ENCODE measurements around the gene PPP1R9B. TPM values are rescaled to one million over a fixed set of nuclear protein-coding genes. Genes with fewer than 3 reads are reported as not detected.

Gene PPP1R9B
- total RNA-seq, 1 donor from 2014 or later: 51.5 TPM

DNA sequence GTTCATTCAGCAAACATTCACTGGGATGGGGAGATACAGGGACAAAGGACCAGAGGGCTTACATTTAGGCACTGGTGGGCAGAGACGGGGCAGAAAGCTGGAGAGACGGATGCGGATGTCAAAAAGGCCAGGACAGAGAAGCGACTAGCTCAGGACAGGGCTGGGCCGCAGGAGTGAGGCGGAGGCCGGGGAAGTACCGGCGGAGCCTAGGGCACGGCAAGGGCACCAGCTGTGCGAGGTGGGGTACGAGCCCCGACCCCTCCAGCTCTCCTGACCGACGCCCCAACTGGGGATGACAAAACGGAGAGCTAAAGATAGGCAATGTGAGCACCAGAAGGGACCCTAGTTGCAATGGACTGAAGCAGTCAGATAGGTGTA, 11.4 kb upstream of the PPP1R9B start:
- DNase-seq (ENCODE audit: extremely low spot score, unreplicated experiment): no peak
- Mint-ChIP-seq H3K4me3 (peak overlapping the region; percentile 93), H3K27me3 (peaks cover 10% of the 10 kb centered on the region), H3K27ac (peak overlapping the region; percentile 76), H3K9me3 (no peaks in the 10 kb centered on the region), H3K4me1 (ENCODE audit: unreplicated experiment) (peaks cover 11% of the 10 kb centered on the region), H3K36me3 (no peaks in the 10 kb centered on the region)
- TF ChIP-seq, protein P1, sequence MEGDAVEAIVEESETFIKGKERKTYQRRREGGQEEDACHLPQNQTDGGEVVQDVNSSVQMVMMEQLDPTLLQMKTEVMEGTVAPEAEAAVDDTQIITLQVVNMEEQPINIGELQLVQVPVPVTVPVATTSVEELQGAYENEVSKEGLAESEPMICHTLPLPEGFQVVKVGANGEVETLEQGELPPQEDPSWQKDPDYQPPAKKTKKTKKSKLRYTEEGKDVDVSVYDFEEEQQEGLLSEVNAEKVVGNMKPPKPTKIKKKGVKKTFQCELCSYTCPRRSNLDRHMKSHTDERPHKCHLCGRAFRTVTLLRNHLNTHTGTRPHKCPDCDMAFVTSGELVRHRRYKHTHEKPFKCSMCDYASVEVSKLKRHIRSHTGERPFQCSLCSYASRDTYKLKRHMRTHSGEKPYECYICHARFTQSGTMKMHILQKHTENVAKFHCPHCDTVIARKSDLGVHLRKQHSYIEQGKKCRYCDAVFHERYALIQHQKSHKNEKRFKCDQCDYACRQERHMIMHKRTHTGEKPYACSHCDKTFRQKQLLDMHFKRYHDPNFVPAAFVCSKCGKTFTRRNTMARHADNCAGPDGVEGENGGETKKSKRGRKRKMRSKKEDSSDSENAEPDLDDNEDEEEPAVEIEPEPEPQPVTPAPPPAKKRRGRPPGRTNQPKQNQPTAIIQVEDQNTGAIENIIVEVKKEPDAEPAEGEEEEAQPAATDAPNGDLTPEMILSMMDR (conservative IDR thresholded peaks at IDR 0.05): no peak

GRCh38 chr17:50161023-50161910, 10.8 kb upstream of the PPP1R9B start:
- peak; percentile 98 for DNase-seq (ENCODE audit: extremely low spot score, unreplicated experiment)
- Mint-ChIP-seq H3K9me3 (no peaks in the 10 kb centered on the region), H3K27ac (peak overlapping the region; percentile 76), H3K36me3 (no peaks in the 10 kb centered on the region), H3K4me3 (peak overlapping the region; percentile 93), H3K4me1 (ENCODE audit: unreplicated experiment) (peaks cover 11% of the 10 kb centered on the region), H3K27me3 (peaks cover 10% of the 10 kb centered on the region)
- TF ChIP-seq, protein P1 (conservative IDR thresholded peaks at IDR 0.05): peak; percentile 97

DNA sequence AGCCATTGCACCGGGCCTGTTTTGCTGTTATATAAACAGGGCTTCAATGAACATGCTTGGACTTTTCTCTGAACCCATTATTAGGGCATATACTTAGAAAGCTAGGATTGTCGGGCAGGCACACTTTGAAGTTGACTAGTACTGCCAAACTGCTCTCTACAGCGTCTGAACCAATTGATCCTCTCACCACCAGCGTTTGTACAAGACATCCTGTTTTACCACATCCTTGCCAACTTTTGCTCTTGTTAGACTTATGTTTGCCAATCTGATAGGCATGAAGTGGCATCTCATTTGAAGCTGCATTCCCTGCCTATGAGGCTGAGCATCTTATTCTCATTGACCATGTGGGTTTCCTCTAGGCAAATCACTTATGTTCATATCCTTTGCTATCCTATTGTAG, 7.4 kb upstream of the PPP1R9B start:
- Mint-ChIP-seq H3K27ac (no peak overlapping the region), H3K36me3 (no peaks in the 10 kb centered on the region), H3K4me1 (ENCODE audit: unreplicated experiment) (peaks cover 16% of the 10 kb centered on the region), H3K4me3 (no peak overlapping the region), H3K9me3 (no peaks in the 10 kb centered on the region), H3K27me3 (peaks cover 10% of the 10 kb centered on the region)
- TF ChIP-seq, protein P1 (conservative IDR thresholded peaks at IDR 0.05): no peak
- DNase-seq (ENCODE audit: extremely low spot score, unreplicated experiment): no peak

DNA sequence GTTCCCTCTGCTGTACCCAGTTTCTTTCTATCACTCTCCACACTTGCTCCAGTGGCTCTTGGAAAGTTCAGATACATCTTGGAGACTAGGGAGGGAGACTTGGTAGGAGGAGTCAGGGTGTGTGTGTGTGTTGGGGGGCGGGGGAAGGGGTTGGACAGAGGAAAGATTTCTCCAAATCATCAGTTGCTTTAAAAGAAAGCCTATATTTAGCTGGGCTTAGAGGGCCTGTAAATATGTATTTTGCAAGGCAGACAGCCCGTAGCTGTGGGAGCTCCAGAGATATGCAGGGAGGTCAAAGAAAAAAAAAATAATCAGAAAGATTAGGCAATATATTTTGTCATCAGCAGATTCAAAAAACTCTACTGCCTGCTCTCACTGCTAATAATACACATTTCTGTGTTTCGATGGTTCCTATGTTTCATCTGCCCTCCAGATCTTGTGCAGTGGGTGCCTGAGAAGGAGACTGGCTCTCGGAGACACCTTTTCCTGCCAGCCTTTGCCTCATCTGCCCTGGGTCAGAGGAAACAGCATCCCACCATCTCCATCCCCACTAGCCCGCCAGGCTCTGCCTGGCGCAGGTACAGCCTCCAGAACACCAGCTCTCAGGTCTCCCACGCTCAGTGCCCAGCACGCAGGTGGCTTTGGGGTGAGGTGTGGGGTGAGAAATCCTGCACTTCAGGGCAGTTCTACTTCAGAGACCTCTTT, 4.8 kb upstream of the PPP1R9B start:
- Mint-ChIP-seq H3K4me3 (no peak overlapping the region), H3K27me3 (no peaks in the 10 kb centered on the region), H3K4me1 (ENCODE audit: unreplicated experiment) (peaks cover 10% of the 10 kb centered on the region), H3K9me3 (no peaks in the 10 kb centered on the region), H3K27ac (no peak overlapping the region), H3K36me3 (no peaks in the 10 kb centered on the region)
- TF ChIP-seq, protein P1 (conservative IDR thresholded peaks at IDR 0.05): no peak
- DNase-seq (ENCODE audit: extremely low spot score, unreplicated experiment): no peak

DNA sequence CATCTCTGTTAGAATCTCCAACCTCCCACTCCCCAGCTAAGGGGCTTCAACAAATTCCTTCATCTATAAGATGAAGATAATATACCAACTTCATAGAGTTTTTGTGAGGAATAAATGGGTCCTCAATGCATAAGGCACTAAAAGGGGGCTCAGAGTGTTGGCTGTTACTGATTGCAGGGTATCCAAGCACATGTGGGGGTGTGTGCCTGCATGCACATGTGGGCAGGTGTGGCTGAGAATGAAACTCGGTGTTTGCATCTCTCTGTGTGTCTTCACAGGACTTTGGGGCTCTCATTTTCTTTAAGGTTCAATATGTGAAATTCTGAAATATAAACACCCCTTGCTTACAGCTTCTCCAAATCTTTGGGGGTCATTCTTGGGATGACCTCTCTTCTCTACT, 4.1 kb upstream of the PPP1R9B start:
- Mint-ChIP-seq H3K36me3 (no peaks in the 10 kb centered on the region), H3K27ac (no peak overlapping the region), H3K27me3 (no peaks in the 10 kb centered on the region), H3K4me3 (no peak overlapping the region), H3K4me1 (ENCODE audit: unreplicated experiment) (peaks cover 10% of the 10 kb centered on the region), H3K9me3 (no peaks in the 10 kb centered on the region)
- TF ChIP-seq, protein P1 (conservative IDR thresholded peaks at IDR 0.05): no peak
- DNase-seq (ENCODE audit: extremely low spot score, unreplicated experiment): no peak

All from type B pancreatic cell (in vitro differentiated cells).